Tibial nerve (tissue), 4 donors: Measurements from ENCODE around the gene CPSF7. TPM values are rescaled to one million over a fixed set of nuclear protein-coding genes. Genes with fewer than 3 reads are reported as not detected.

Experiments used
- DNase-seq, 2 donors: peaks; one replicate each; pipeline ENCODE4 v3.0.0-alpha.2; 2019; ENCODE audit warnings: low spot score in 2 of 2
- H3K27ac ChIP-seq, 4 donors: fragments of 200-600 bp; sonication (generic) in 3 of 4; one replicate each; pipeline ENCODE4 v1.5.1; 2017 to 2019; ENCODE audit warnings: mild to moderate bottlenecking in 1 of 4
- H3K27me3 ChIP-seq, 2 donors: fragments of 200-600 bp; sonication (generic) in 1 of 2; one replicate each; pipeline versions ENCODE4 v1.5.1 to v1.6.0; 2017 to 2019
- H3K36me3 ChIP-seq, 3 donors: fragments of 200-600 bp; sonication (generic); one replicate each; pipeline ENCODE4 v1.5.1; 2018 to 2019
- H3K4me1 ChIP-seq, 4 donors: fragments of 200-600 bp; sonication (generic) in 3 of 4; one replicate each; pipeline ENCODE4 v1.5.1; 2017 to 2019
- H3K4me3 ChIP-seq, 4 donors: fragments of 200-600 bp; sonication (generic) in 3 of 4; one replicate each; pipeline ENCODE4 v1.5.1; 2017 to 2019; ENCODE audit warnings: mild to moderate bottlenecking in 1 of 4, moderate library complexity in 1 of 4
- H3K9me3 ChIP-seq, 4 donors: fragments of 200-600 bp; sonication (generic) in 3 of 4; one replicate each; pipeline ENCODE4 v1.5.1; 2017 to 2019
- EP300 ChIP-seq, 2 donors: sonication (generic); formaldehyde crosslinking; IDR thresholded peaks; one replicate each; pipeline ENCODE4 v1.6.1; 2017; ENCODE audit warnings: antibody characterized with exemption in 2 of 2, mild to moderate bottlenecking in 1 of 2
- POLR2A ChIP-seq, 2 donors: fragments of 450-650 bp; IDR thresholded peaks; one replicate each; pipeline ENCODE4 v1.6.1; 2017; ENCODE audit warnings: antibody characterized with exemption in 2 of 2, mild to moderate bottlenecking in 2 of 2, moderate library complexity in 2 of 2
- whole genome bisulfite sequencing, 2 donors: methylation state at CpG; one replicate each; pipeline ENCODE4 v1.1.5; 2018; 5-methylcytosine and 5-hydroxymethylcytosine counted together
- total RNA-seq, 4 donors: library from RNA; depleted of rRNA; stranded (reverse); fragments of >200 nt; gene quantifications; one replicate each; pipeline ENCODE4 v1.1.0, GENCODE V29; 2016
- TF ChIP-seq, protein P1 (sequence below), 5 experiments: fragments of 200-600 bp in 3 of 5; fragments of 450-650 bp in 2 of 5; sonication (generic) in 3 of 5; IDR thresholded peaks; one replicate each; pipeline ENCODE4 v1.5.1; 2016 to 2019; ENCODE audit warnings: antibody characterized with exemption in 5 of 5, mild to moderate bottlenecking in 3 of 5, moderate library complexity in 2 of 5

Gene CPSF7
- total RNA-seq, 4 donors from 2014 or later = 38.1 to 48.6 (median 44.7) TPM

GRCh38 chr11:61378713-61379313 is 51.0 kb downstream of the CPSF7 start:
- Histone ChIP-seq H3K36me3 (peaks cover 0 to 33% (median 0%) of the 10 kb centered on the region in 3 donors), H3K27ac (peak overlapping the region in 3 of 4 donors; percentile 46 to 80 (median 50)), H3K9me3 (no peaks in the 10 kb centered on the region), H3K4me3 (no peak overlapping the region), H3K27me3 (no peaks in the 10 kb centered on the region), H3K4me1 (peaks cover 0 to 15% (median 0%) of the 10 kb centered on the region in 4 donors)
- WGBS, 2 donors = 71 to 78% methylated on average over 5 of the region's 5 CpGs
- peak; percentile 37 to 74 for DNase-seq
- TF ChIP-seq EP300 (IDR thresholded peaks at IDR 0.05) (peak; percentile 11 to 90), POLR2A (IDR thresholded peaks at IDR 0.05) (no peak)
- TF ChIP-seq, protein P1, sequence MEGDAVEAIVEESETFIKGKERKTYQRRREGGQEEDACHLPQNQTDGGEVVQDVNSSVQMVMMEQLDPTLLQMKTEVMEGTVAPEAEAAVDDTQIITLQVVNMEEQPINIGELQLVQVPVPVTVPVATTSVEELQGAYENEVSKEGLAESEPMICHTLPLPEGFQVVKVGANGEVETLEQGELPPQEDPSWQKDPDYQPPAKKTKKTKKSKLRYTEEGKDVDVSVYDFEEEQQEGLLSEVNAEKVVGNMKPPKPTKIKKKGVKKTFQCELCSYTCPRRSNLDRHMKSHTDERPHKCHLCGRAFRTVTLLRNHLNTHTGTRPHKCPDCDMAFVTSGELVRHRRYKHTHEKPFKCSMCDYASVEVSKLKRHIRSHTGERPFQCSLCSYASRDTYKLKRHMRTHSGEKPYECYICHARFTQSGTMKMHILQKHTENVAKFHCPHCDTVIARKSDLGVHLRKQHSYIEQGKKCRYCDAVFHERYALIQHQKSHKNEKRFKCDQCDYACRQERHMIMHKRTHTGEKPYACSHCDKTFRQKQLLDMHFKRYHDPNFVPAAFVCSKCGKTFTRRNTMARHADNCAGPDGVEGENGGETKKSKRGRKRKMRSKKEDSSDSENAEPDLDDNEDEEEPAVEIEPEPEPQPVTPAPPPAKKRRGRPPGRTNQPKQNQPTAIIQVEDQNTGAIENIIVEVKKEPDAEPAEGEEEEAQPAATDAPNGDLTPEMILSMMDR (IDR thresholded peaks at IDR 0.05) = no peak

- H3K9me3 ChIP-seq = no peaks in the 10 kb centered on the region
- DNase-seq = no peak
- no peak overlapping the region for H3K4me3 ChIP-seq
- 87 to 92% methylated on average over 6 of the region's 6 CpGs for WGBS, 2 donors
- peaks cover 0 to 20% (median 0%) of the 10 kb centered on the region in 4 donors for H3K4me1 ChIP-seq
- TF ChIP-seq EP300 (IDR thresholded peaks at IDR 0.05) (no peak), POLR2A (IDR thresholded peaks at IDR 0.05) (no peak)
- TF ChIP-seq, protein P1 (IDR thresholded peaks at IDR 0.05) = no peak
- H3K36me3 ChIP-seq = peaks cover 0 to 33% (median 0%) of the 10 kb centered on the region in 3 donors
- no peak overlapping the region for H3K27ac ChIP-seq
- H3K27me3 ChIP-seq = no peaks in the 10 kb centered on the region
Measured at GRCh38 chr11:61377461-61378160, 52.2 kb downstream of the CPSF7 start.

GRCh38 chr11:61375761-61376108 is 54.0 kb downstream of the CPSF7 start:
- WGBS, 2 donors = 83 to 89% methylated on average over 6 of the region's 6 CpGs
- Histone ChIP-seq H3K36me3 (peaks cover 0 to 43% (median 0%) of the 10 kb centered on the region in 3 donors), H3K27me3 (no peaks in the 10 kb centered on the region), H3K4me3 (no peak overlapping the region), H3K27ac (no peak overlapping the region), H3K4me1 (peaks cover 0 to 22% (median 0%) of the 10 kb centered on the region in 4 donors), H3K9me3 (no peaks in the 10 kb centered on the region)
- TF ChIP-seq, protein P1 (IDR thresholded peaks at IDR 0.05) = no peak
- TF ChIP-seq EP300 (IDR thresholded peaks at IDR 0.05) (peak in 1 of 2 donors; percentile 52), POLR2A (IDR thresholded peaks at IDR 0.05) (no peak)
- peak in 1 of 2 donors; percentile 36 for DNase-seq

DNA sequence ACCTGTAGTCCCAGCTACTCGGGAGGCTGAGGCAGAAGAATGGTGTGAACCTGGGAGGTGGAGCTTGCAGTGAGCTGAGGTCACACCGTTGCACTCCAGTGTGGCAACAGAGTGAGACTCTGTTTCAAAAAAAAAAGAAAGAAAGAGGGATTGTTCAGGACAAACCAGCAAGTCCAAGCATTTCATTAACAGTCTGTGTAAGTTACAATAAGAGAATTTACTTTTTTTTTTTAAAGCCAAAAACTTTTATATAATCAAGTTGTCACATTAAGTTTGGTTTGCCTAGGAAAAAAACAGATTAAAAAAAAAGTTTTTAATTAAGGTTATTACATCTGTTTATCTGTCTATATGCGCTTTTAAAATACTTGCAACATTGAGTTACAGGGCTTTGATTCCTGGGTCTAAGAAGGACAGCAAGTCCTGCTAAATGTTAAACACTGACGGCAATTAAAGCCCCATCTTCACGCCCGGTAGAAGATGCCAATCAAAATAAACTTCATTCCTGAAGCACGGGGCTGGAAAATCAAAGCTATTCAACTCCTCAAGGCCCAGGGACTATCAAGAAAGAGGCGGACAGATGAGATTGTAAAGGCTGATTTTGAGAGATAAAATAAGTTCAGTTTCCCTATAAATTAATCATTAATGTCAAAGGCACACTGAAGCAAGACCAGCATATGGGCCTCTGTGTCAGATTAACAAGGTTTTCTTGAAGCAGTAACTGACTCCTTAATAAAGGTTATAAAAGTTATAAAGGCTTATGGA is 56.9 kb downstream of the CPSF7 start:
- TF ChIP-seq POLR2A (IDR thresholded peaks at IDR 0.05) (no peak), EP300 (IDR thresholded peaks at IDR 0.05) (no peak)
- TF ChIP-seq, protein P1 (IDR thresholded peaks at IDR 0.05) = no peak
- Histone ChIP-seq H3K9me3 (no peaks in the 10 kb centered on the region), H3K4me1 (peaks cover 0 to 27% (median 2%) of the 10 kb centered on the region in 4 donors), H3K4me3 (no peak overlapping the region), H3K27me3 (no peaks in the 10 kb centered on the region), H3K36me3 (peaks cover 2 to 72% (median 10%) of the 10 kb centered on the region in 3 donors), H3K27ac (peak overlapping the region in 1 of 4 donors; percentile 6)
- DNase-seq = no peak
- 76 to 78% methylated on average over 8 of the region's 8 CpGs for WGBS, 2 donors
